ENCODE results near the gene OPN4.

- TF ChIP-seq CTCF (conservative IDR thresholded peaks at IDR 0.05; ENCODE audit: low read depth, low read length) (no peak), EZH2 (IDR thresholded peaks at IDR 0.05; ENCODE audit: borderline replicate concordance, low read depth, low read length, poor library complexity, severe bottlenecking) (no peak)
Observed at GRCh38 chr10:86712317-86712707, 58.0 kb downstream of the OPN4 start.

All from A673 (cell line).